Neural cell (in vitro differentiated cells): ENCODE results near the gene ZNF562.

ENCODE experiments used
- CTCF ChIP-seq: fragments of 450-650 bp; IDR thresholded peaks from 2 replicates; pipeline ENCODE4 v1.5.1; 2014; ENCODE audit warnings: antibody characterized with exemption, mild to moderate bottlenecking, moderate library complexity; ENCODE audit not compliant: poor library complexity, severe bottlenecking
- EP300 ChIP-seq: fragments of 450-650 bp; conservative IDR thresholded peaks from 2 replicates; pipeline ENCODE4 v1.6.1; 2014; ENCODE audit warnings: antibody characterized with exemption, mild to moderate bottlenecking, moderate library complexity; ENCODE audit not compliant: poor library complexity, severe bottlenecking
- TAF1 ChIP-seq: IDR thresholded peaks from 2 replicates; pipeline ENCODE4 v1.6.1; 2012; ENCODE audit warnings: low read depth

GRCh38 chr19:9711815-9712214 lies 36.9 kb upstream of the ZNF562 start:
- no peak for TF ChIP-seq CTCF
- TF ChIP-seq TAF1 = no peak
- TF ChIP-seq EP300 = no peak
